ENCODE results near the gene LAMB4. TPM values are rescaled to one million over a fixed set of nuclear protein-coding genes. Genes with fewer than 3 reads are reported as not detected.

LAMB4 gene
- total and polyA plus RNA-seq, 4 experiments from 2014 or later: not detected

- H3K36me3 ChIP-seq (ENCODE audit: insufficient read depth, low read length): no peaks in the 10 kb centered on the region
- Mint-ChIP-seq H3K4me1 (no peaks in the 10 kb centered on the region), H3K27ac (no peak overlapping the region), H3K4me3 (no peak overlapping the region), H3K36me3 (no peaks in the 10 kb centered on the region), H3K27me3 (peaks cover 1 to 5% of the 10 kb centered on the region in 2 donors), H3K9me3 (peaks cover 2 to 7% (median 6%) of the 10 kb centered on the region in 8 donors)
- H3K27ac ChIP-seq (ENCODE audit: low read depth, low read length): no peak overlapping the region
- intact Hi-C loops (cut with micrococcal nuclease): no loop called here
- DNase-seq: no peak
- ChIA-PET POLR2A (ENCODE audit: partially characterized antibody) (no interaction called here), CTCF (ENCODE audit: partially characterized antibody) (no interaction called here)
- no peaks in the 10 kb centered on the region for H3K4me1 ChIP-seq (ENCODE audit: insufficient read depth, low read length)
- no peaks in the 10 kb centered on the region for H3K27me3 ChIP-seq (ENCODE audit: insufficient read depth, low read length)
- H3K4me3 ChIP-seq (ENCODE audit: low read length in 2 of 2): no peak overlapping the region
- no peaks in the 10 kb centered on the region for H3K9me3 ChIP-seq (ENCODE audit: control insufficient read depth in 1 of 2, low read length in 2 of 2)
These were observed 50.2 kb downstream of the LAMB4 start for GRCh38 chr7:108079648-108080591.

- ChIA-PET CTCF (ENCODE audit: partially characterized antibody) (no interaction called here), POLR2A (ENCODE audit: partially characterized antibody) (no interaction called here)
- Histone ChIP-seq H3K36me3 (ENCODE audit: insufficient read depth, low read length) (no peaks in the 10 kb centered on the region), H3K27ac (ENCODE audit: low read depth, low read length) (no peak overlapping the region), H3K4me1 (ENCODE audit: insufficient read depth, low read length) (no peaks in the 10 kb centered on the region), H3K9me3 (ENCODE audit: control insufficient read depth in 1 of 2, low read length in 2 of 2) (no peaks in the 10 kb centered on the region), H3K27me3 (ENCODE audit: insufficient read depth, low read length) (no peaks in the 10 kb centered on the region), H3K4me3 (ENCODE audit: low read length in 2 of 2) (no peak overlapping the region)
- Mint-ChIP-seq H3K4me3 (no peak overlapping the region), H3K27ac (no peak overlapping the region), H3K4me1 (no peaks in the 10 kb centered on the region), H3K36me3 (no peaks in the 10 kb centered on the region), H3K9me3 (peaks cover 2 to 7% (median 6%) of the 10 kb centered on the region in 8 donors), H3K27me3 (peaks cover 1 to 6% of the 10 kb centered on the region in 2 donors)
- intact Hi-C loops (cut with micrococcal nuclease): no loop called here
- no peak for DNase-seq
These were observed 50.9 kb downstream of the LAMB4 start for GRCh38 chr7:108079276-108079647.

- H3K27me3 Mint-ChIP-seq: peaks cover 1 to 6% of the 10 kb centered on the region in 2 donors
- intact Hi-C loops (cut with micrococcal nuclease): no loop called here
- CTCF ChIA-PET (ENCODE audit: partially characterized antibody): no interaction called here
These were observed 51.5 kb downstream of the LAMB4 start for GRCh38 chr7:108078691-108079090.

GRCh38 chr7:108078211-108078673 lies 51.9 kb downstream of the LAMB4 start:
- no peaks in the 10 kb centered on the region for H3K36me3 Mint-ChIP-seq
- no peak overlapping the region for H3K4me3 ChIP-seq (ENCODE audit: low read length in 2 of 2)
- CTCF ChIA-PET (ENCODE audit: partially characterized antibody): no interaction called here
- no peak overlapping the region for H3K4me3 Mint-ChIP-seq
- DNase-seq: no peak
- no peaks in the 10 kb centered on the region for H3K27me3 ChIP-seq (ENCODE audit: insufficient read depth, low read length)
- no peaks in the 10 kb centered on the region for H3K4me1 Mint-ChIP-seq
- no peak overlapping the region for H3K27ac ChIP-seq (ENCODE audit: low read depth, low read length)
- no peaks in the 10 kb centered on the region for H3K9me3 ChIP-seq (ENCODE audit: control insufficient read depth in 1 of 2, low read length in 2 of 2)
- POLR2A ChIA-PET (ENCODE audit: partially characterized antibody): no interaction called here
- intact Hi-C loops (cut with micrococcal nuclease): no loop called here
- H3K4me1 ChIP-seq (ENCODE audit: insufficient read depth, low read length): no peaks in the 10 kb centered on the region
- peaks cover 3 to 6% of the 10 kb centered on the region in 2 donors for H3K27me3 Mint-ChIP-seq
- no peaks in the 10 kb centered on the region for H3K36me3 ChIP-seq (ENCODE audit: insufficient read depth, low read length)
- peaks cover 2 to 7% (median 6%) of the 10 kb centered on the region in 8 donors for H3K9me3 Mint-ChIP-seq
- no peak overlapping the region for H3K27ac Mint-ChIP-seq

More at GRCh38 chr7:108078691-108079090, 51.5 kb downstream of the LAMB4 start:
- Histone ChIP-seq H3K4me3 (ENCODE audit: low read length in 2 of 2) (no peak overlapping the region), H3K27ac (ENCODE audit: low read depth, low read length) (no peak overlapping the region), H3K27me3 (ENCODE audit: insufficient read depth, low read length) (no peaks in the 10 kb centered on the region), H3K4me1 (ENCODE audit: insufficient read depth, low read length) (no peaks in the 10 kb centered on the region), H3K36me3 (ENCODE audit: insufficient read depth, low read length) (no peaks in the 10 kb centered on the region), H3K9me3 (ENCODE audit: control insufficient read depth in 1 of 2, low read length in 2 of 2) (no peaks in the 10 kb centered on the region)
- Mint-ChIP-seq H3K36me3 (no peaks in the 10 kb centered on the region), H3K9me3 (peaks cover 2 to 7% (median 6%) of the 10 kb centered on the region in 8 donors), H3K4me1 (no peaks in the 10 kb centered on the region), H3K27ac (no peak overlapping the region), H3K4me3 (no peak overlapping the region)
- POLR2A ChIA-PET (ENCODE audit: partially characterized antibody): no interaction called here
- no peak for DNase-seq

GRCh38 chr7:108077709-108078108 lies 52.5 kb downstream of the LAMB4 start:
- H3K27ac ChIP-seq (ENCODE audit: low read depth, low read length): no peak overlapping the region
- ChIA-PET POLR2A (ENCODE audit: partially characterized antibody) (no interaction called here), CTCF (ENCODE audit: partially characterized antibody) (no interaction called here)
- no peak for DNase-seq
- H3K27me3 Mint-ChIP-seq: peaks cover 3 to 6% of the 10 kb centered on the region in 2 donors
- intact Hi-C loops (cut with micrococcal nuclease): no loop called here
- no peaks in the 10 kb centered on the region for H3K27me3 ChIP-seq (ENCODE audit: insufficient read depth, low read length)
- no peaks in the 10 kb centered on the region for H3K9me3 ChIP-seq (ENCODE audit: control insufficient read depth in 1 of 2, low read length in 2 of 2)
- no peaks in the 10 kb centered on the region for H3K36me3 ChIP-seq (ENCODE audit: insufficient read depth, low read length)
- peaks cover 2 to 7% (median 6%) of the 10 kb centered on the region in 8 donors for H3K9me3 Mint-ChIP-seq
- no peak overlapping the region for H3K4me3 ChIP-seq (ENCODE audit: low read length in 2 of 2)
- H3K4me1 ChIP-seq (ENCODE audit: insufficient read depth, low read length): no peaks in the 10 kb centered on the region
- H3K4me3 Mint-ChIP-seq: no peak overlapping the region
- no peaks in the 10 kb centered on the region for H3K36me3 Mint-ChIP-seq
- H3K27ac Mint-ChIP-seq: no peak overlapping the region
- H3K4me1 Mint-ChIP-seq: no peaks in the 10 kb centered on the region

- Histone ChIP-seq H3K4me1 (ENCODE audit: insufficient read depth, low read length) (no peaks in the 10 kb centered on the region), H3K9me3 (ENCODE audit: control insufficient read depth in 1 of 2, low read length in 2 of 2) (no peaks in the 10 kb centered on the region), H3K27ac (ENCODE audit: low read depth, low read length) (no peak overlapping the region), H3K27me3 (ENCODE audit: insufficient read depth, low read length) (no peaks in the 10 kb centered on the region), H3K4me3 (ENCODE audit: low read length in 2 of 2) (no peak overlapping the region), H3K36me3 (ENCODE audit: insufficient read depth, low read length) (no peaks in the 10 kb centered on the region)
- peaks cover 6 to 9% of the 10 kb centered on the region in 2 donors for H3K27me3 Mint-ChIP-seq
- H3K36me3 Mint-ChIP-seq: no peaks in the 10 kb centered on the region
- H3K27ac Mint-ChIP-seq: no peak overlapping the region
- ChIA-PET POLR2A (ENCODE audit: partially characterized antibody) (no interaction called here), CTCF (ENCODE audit: partially characterized antibody) (no interaction called here)
- H3K9me3 Mint-ChIP-seq: peaks cover 0 to under 1% (median under 1%) of the 10 kb centered on the region in 8 donors
- intact Hi-C loops (cut with micrococcal nuclease): no loop called here
- DNase-seq: no peak
- no peak overlapping the region for H3K4me3 Mint-ChIP-seq
- H3K4me1 Mint-ChIP-seq: no peaks in the 10 kb centered on the region
These were observed 54.0 kb downstream of the LAMB4 start for GRCh38 chr7:108076156-108076555.

- POLR2A ChIA-PET (ENCODE audit: partially characterized antibody): no interaction called here
- H3K36me3 Mint-ChIP-seq: no peaks in the 10 kb centered on the region
- no peaks in the 10 kb centered on the region for H3K4me1 Mint-ChIP-seq
- H3K36me3 ChIP-seq (ENCODE audit: insufficient read depth, low read length): no peaks in the 10 kb centered on the region
- no peak overlapping the region for H3K4me3 Mint-ChIP-seq
- no peaks in the 10 kb centered on the region for H3K9me3 Mint-ChIP-seq
- H3K27me3 Mint-ChIP-seq: peaks cover 6 to 9% of the 10 kb centered on the region in 2 donors
- H3K9me3 ChIP-seq (ENCODE audit: control insufficient read depth in 1 of 2, low read length in 2 of 2): no peaks in the 10 kb centered on the region
- H3K27ac ChIP-seq (ENCODE audit: low read depth, low read length): no peak overlapping the region
- H3K4me1 ChIP-seq (ENCODE audit: insufficient read depth, low read length): no peaks in the 10 kb centered on the region
- DNase-seq: no peak
- no peak overlapping the region for H3K4me3 ChIP-seq (ENCODE audit: low read length in 2 of 2)
- H3K27ac Mint-ChIP-seq: no peak overlapping the region
- CTCF ChIA-PET (ENCODE audit: partially characterized antibody): no interaction called here
- H3K27me3 ChIP-seq (ENCODE audit: insufficient read depth, low read length): no peaks in the 10 kb centered on the region
- intact Hi-C loops (cut with micrococcal nuclease): no loop called here
These were observed 56.7 kb downstream of the LAMB4 start for GRCh38 chr7:108073305-108074070.

Measured in CD4-positive, alpha-beta memory T cell (primary cell).